ENCODE results near the gene CPEB1.
A peak's percentile ranks its signal among the peaks of the same experiment; 100 is the strongest.

CPEB1 gene

GRCh38 chr15:82595203-82595602 is 52.0 kb downstream of the CPEB1 start:
- DNase-seq (ENCODE audit: low spot score) = no peak

- no peak for DNase-seq (ENCODE audit: low spot score)
Measured at GRCh38 chr15:82587805-82588204, 59.4 kb downstream of the CPEB1 start.

GRCh38 chr15:82585072-82585471 is 62.1 kb downstream of the CPEB1 start:
- DNase-seq (ENCODE audit: low spot score) = no peak

DNA sequence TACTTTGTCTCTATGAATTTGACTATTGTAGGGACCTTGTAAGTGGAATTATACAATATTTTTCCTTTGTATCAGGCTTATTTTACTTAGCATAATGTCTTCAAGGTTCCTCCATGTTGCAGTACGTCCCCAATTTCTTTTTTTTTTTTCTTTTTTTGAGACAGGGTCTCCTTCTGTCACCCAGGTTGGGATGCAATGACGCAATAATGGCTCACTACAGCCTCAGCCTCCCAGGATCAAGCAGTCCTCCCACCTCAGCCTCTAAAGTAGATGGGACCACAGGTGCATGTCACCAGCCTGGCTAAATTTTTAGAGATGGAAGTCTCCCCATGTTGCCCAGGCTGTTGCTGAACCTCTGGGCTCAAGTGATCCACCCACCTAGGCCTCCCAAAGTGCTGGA is 66.5 kb downstream of the CPEB1 start:
- DNase-seq (ENCODE audit: low spot score) = no peak

DNA sequence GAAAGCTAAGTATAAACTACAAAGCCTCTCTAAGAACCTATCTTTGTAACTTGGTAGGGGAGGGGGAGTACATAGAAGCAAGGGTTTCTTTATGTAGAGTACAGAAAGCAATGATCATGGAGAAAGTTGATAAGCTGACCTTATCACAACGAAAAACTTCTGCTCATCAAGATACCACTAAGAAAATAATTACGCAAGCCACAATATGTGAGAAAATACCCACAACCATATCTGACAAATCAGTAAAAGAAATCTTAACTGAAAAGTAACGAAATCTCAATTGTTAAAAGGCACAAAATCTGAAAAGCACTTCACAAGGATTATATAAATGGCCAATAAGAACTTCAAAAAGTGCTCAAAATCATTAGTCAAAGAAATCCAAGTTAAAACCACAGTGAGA is 71.8 kb downstream of the CPEB1 start:
- DNase-seq (ENCODE audit: low spot score) = no peak

DNA sequence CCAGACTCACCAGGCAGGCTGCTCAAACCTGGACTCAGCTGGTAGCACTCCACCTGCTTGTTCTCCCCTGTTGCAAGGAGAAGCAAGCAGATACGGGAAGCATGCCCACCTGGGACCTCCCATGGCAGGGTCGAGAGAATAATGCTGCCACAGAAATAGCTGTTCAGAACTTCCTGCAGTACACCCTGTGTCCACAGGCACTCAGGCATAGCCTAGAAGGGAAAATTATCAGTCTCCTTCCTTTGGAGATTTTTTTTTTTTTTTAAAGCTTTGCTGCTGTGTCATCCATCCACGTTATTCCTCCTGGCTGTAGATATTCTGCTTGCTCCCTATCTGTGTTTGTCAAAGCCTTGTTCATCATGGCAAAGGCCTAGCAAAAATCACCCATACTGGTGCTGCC is 74.2 kb downstream of the CPEB1 start:
- DNase-seq (ENCODE audit: low spot score) = no peak

DNA sequence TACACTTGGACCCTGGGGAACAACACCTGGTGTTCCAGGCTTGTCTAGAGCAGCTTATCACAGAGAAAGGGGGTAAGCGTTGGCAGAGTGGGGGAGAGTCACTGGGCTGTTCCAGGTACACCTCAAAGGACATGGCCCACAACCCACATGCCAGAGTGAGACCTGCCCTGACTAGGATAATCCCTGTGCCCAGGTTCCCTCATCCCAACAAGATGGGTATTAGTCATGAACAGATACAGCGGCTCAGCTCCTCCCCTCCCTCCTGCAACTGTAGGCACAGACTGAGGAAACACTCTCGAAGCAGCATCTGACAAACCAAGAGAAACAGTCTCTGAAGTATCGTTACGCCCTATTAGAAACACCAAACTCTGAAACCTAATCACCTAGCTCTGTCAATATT is 74.9 kb downstream of the CPEB1 start:
- no peak for DNase-seq (ENCODE audit: low spot score)

DNA sequence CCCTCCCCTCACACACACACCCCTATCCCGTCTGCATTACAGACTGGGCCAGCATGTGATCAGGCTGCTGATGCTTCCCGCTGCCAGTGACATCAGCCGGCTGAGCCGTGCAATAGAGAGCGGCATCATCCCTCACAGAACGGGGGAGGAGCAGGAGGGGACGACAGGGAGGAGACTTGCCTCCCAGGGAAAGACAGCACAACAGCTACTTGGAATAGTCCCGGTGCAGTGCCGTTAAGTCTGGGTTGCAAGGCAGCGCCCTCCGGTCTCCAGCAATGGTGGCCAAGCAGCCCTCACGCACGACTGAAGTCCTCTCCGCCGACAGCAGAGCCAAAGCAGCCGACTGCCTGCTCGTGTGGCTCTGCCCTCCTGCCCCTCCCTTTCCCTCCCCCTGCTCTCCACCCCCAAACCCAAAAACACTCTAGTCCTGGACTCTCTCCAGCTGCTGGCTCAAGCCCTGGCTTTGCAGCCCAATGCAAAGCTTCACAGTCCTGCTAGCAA is 75.4 kb downstream of the CPEB1 start:
- peak; percentile 78 for DNase-seq (ENCODE audit: low spot score)

GRCh38 chr15:82570721-82571508 is 76.2 kb downstream of the CPEB1 start:
- no peak for DNase-seq (ENCODE audit: low spot score)

- no peak for DNase-seq (ENCODE audit: low spot score)
Measured at GRCh38 chr15:82569834-82570233, 77.3 kb downstream of the CPEB1 start.

DNA sequence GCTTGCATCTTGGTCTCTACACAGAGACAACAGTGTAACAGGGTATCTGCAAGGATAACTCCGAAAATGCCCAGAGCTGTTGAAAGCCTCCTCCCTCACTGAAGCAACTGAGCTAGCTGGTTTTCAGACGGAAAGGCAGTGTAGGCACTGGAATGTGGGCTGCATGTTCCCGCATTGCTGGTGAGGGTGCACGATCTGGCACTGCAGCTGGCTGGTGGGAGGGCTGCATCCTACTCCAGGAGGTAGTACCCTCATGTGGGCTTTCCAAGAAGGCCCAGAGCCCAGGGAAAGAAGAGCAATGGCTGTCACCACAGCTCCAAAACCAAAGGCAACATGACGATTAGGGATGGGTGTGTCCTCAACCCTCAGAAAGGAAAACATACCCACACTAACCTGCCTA is 78.2 kb downstream of the CPEB1 start:
- no peak for DNase-seq (ENCODE audit: low spot score)

DNA sequence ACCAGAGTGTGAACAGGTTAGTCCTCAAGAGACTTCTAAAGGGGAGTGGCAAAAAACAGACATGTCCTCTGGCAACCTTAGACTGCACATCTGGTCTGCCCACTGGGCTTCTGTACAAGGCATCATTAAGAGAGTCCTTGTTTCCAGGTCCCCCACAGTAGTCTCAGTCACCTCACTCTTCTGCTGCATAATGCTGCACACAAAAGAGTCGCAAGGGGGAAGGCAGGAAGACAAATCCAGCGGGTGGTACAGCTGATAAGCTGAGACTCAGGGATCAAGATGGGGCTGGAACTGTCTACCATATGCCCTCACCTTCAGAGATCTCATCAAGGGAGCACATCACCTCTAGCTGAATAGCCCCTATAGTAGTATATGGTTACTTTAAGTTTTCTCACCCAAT is 79.5 kb downstream of the CPEB1 start:
- no peak for DNase-seq (ENCODE audit: low spot score)

GRCh38 chr15:82566690-82567089 is 80.5 kb downstream of the CPEB1 start:
- no peak for DNase-seq (ENCODE audit: low spot score)

DNA sequence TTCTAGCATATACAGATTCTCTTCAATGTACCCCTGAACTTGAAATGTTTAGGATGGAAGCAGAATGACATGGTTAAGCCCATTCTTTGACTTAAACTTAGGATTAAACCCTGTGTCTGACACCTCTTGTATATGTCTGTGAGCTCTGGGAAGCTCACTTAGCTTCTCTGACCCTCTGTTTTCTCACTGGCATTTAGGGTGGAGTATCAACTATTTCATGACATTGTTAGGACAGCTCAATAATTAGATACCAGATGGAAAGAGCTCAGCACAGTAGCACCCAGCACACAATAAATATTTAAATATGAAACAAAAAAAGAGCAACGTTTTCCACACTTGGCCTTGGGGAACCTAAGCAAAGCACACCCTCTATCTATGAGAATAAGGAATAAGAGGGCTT is 88.7 kb downstream of the CPEB1 start:
- DNase-seq (ENCODE audit: low spot score) = no peak

- no peak for DNase-seq (ENCODE audit: low spot score)
Measured at GRCh38 chr15:82556315-82557035, 90.7 kb downstream of the CPEB1 start.

DNA sequence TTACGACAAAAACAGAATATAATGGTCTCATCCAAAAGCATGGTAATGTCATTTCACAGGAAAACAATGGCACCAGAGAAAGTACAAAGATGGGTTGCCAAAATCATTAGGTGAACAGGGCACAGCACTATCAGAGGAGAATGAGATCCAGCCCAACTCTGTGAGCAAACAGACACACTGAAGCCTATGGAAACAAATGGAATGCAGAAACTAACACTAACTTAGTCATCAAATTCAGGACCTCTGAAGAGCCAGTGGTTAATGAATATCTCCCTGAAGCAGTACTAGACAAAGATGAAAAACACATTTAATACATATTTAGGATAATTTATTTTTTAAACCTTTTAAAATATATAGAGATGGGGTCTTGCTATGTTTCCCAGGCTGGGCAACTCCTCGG is 92.3 kb downstream of the CPEB1 start:
- no peak for DNase-seq (ENCODE audit: low spot score)

GRCh38 chr15:82554351-82554750 is 92.8 kb downstream of the CPEB1 start:
- no peak for DNase-seq (ENCODE audit: low spot score)

- DNase-seq (ENCODE audit: low spot score) = no peak
Measured at GRCh38 chr15:82553846-82554245, 93.3 kb downstream of the CPEB1 start.

GRCh38 chr15:82552861-82553260 is 94.3 kb downstream of the CPEB1 start:
- DNase-seq (ENCODE audit: low spot score) = no peak

DNA sequence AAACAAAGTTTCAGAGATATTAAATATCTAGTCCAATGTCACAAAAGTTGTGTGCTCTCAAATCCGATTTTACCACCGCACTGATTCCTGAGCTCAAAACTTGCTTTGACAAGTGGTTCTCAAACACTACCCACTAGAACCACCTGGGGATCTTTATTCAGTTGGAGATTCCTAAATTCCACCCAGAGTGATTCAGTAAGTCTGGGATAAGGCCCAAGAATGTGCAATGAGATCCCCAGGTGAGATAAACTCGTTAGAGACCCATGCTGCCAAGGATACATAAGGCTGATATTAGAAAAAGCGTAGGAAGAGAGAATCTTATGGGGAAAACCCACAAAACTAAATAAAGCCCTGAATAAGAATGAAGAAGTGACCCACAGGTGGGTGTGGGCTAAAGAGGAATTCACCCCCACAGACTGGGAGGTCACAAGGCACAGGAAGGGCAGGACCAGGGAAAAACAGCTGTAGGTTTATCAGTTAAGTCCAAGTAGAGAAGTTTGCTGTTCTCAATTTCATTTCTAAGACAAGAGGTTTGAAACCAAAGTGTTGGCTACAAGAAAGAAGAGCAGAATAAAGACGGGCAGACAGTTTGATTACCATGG is 95.4 kb downstream of the CPEB1 start:
- DNase-seq (ENCODE audit: low spot score) = no peak

DNA sequence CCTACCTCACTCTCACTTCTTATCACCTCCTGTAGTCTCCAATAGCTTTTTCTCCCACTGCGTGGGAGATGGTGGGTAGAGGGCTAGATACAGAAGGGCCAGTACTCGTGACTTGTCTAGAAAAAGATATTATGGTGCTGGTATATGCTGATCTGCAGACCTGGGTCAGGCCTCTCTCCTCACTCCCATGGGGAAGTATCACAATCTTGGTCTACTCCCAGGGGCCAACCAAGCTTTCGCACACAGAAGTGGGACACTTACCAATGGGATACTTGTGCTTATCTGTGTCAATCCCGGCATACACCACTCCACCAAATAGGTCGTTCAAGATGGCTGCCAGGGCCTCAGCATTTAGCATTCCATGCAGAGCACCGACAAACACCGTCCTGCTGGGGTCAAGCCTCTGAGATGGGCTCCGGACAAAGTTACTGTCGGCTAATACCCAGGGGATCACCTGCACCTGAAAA is 97.9 kb downstream of the CPEB1 start:
- no peak for DNase-seq (ENCODE audit: low spot score)

DNA sequence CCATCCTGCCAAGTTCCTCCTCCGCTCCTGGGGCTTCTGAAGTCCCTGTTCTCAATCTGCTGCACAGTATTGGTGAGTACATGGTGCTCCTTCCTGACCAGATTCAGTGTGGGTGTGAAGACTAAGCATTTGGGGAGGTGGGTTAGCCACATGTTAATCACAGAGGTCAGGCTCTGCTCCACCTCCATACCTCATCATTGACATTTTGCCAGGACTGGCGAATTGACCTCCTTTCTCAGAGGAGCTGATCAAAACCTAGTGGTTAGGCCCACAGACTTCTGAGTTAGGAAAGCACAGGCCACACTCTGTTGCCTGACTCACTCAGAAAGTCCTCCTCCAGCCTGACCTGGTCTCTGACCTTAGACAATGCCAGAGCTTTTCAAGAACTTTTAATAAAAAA is 98.5 kb downstream of the CPEB1 start:
- DNase-seq (ENCODE audit: low spot score) = no peak

- DNase-seq (ENCODE audit: low spot score) = no peak
Measured at GRCh38 chr15:82545478-82545877, 101.7 kb downstream of the CPEB1 start.

All from left forelimb (tissue), 1 donor.